NCI-H2081 treated with DMSO at 0.1 percent for 48 hours (cell line): ENCODE results near the gene CAND2.
"Not testable (repeated sequence)": the region's sequence is repeated elsewhere in the genome, so short reads cannot be mapped to it uniquely, and the experiment has no call there.

Source experiments
- DNase-seq: peaks from one replicate; lab custom pipeline; 2025; lab: John Stamatoyannopoulos, UW

CAND2 gene

DNA sequence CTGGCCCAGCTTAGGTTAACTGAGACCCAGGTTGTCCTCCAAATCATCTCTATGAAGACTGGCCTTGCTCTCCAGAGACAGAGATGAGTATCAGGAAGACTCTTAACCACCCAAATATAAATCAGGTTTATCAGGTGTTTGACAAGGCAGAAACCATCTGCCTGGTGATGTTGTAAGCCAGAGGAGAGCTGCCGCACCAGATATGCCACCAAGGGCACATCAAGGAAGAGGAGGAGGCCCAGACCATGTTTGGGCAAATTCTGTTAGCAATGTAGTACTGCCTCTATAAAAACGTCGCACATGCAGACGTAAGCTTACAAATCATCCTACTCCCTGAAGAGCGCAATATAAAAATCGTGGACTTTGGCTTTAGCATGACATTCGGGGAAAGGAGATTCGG is 65.9 kb downstream of the CAND2 start:
- DNase-seq: no peak

DNA sequence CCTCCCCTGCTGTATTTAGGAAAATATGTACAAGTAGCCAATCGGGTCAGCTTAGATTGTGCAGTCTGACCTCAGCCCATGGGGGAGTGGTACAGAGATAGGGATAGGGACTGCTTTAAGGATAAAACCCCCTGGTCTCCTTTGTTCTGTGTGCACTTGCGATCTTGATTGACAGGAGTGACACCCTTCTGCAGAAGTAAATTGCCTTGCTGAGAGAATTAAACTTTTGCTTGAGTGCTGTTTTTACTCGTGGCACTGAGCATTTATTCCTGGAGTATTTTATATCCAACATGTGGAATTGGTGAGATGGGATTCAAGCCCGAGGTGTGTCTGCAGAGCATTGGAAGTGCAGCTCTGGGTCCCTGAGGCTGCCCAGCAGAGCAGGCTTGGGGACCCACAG is 68.8 kb downstream of the CAND2 start:
- DNase-seq: no peak

DNA sequence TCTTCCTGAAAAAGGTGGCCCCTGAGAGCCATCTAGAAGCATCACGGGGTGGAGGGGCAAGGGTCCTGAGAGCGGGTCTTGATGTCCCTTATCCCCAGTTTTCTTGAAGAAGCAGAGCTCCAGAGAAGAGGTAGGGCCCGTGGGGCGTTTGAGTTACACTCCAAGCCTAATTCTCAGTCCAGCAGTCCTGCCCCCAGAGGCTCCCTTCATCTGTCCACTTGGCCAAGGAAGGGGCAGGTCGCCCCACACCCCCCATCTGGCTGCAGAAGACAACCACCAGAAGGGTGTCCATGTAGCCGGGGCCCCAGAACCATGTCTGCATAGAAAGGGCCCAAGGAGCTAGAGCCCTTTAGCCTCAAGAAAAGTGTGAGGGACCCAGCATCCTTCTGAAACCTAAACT is 70.4 kb downstream of the CAND2 start:
- no peak for DNase-seq

DNA sequence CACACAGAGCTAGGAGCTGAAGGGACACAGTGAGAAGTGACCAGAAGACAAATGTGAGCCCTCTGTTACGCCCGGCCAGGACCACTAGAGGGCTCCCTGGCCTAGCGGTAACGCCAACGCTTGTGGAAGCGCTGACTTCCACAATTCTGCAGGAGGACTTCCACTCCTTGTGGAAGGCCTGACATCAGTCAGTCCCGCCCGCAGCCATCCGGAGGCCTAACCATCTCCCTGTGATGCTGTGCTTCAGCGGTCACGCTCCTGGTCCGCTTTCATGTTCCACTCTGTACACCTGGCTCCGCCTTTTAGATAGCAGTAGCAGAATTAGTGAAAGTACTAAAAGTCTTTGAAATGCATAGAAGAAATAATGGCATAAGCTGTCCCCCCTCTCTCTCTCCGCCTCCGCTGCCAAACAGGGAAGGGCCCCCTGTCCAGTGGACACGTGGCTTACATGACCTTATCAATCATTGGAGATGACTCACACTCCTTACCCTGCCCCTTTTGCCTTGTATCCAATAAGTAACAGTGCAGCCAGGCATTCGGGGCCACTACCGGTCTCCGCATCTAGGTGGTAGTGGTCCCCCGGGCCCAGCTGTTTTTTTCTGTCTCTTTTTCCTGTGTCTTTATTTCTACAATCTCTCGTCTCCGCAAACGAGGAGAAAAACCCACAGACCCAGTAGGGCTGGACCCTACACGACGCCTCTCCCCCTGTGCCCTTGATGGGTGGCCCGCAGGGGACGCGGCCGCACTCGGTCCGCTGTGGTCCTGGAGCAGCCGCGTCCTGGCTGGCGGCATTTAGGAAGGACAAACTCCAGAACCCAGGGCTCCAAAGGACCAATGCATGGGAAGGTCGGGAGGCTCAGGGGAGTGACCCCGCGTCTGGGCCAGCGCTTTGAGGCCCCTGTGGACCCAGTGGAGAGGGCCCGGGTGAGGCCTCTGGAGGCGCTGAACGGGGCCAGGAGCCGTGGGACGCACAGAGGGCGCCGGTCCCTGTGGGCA is 71.9 kb downstream of the CAND2 start:
- DNase-seq: peak; percentile 1

DNA sequence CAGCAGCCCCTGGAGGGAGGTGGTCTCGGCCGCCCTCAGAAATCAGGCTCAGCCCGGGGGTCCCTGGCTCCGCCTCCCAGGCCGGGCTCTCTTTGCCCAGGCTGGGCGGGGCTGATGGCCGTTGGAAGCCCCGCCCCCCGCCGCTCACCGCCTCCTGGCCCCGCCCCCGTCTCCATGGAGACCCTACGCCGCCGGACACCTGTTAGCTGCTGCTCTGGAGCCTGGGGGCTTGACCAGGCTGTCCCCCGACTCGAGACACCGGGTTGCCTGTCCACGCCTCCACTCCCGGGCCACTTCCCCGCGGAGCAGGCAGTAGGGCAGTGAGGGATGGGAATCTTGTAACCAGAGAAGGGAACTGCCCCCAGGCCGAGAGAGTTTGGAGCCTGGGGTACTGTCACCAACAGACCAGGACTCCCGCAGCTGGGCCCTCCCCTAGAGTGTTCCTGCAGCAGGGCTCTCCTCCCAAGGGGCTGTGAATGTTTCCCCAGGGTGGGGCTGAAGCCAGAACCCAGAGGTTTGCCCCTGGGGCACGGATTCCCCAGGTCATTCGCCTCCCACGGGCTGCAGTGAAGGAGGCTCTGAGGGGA is 72.6 kb downstream of the CAND2 start:
- DNase-seq: no peak

DNA sequence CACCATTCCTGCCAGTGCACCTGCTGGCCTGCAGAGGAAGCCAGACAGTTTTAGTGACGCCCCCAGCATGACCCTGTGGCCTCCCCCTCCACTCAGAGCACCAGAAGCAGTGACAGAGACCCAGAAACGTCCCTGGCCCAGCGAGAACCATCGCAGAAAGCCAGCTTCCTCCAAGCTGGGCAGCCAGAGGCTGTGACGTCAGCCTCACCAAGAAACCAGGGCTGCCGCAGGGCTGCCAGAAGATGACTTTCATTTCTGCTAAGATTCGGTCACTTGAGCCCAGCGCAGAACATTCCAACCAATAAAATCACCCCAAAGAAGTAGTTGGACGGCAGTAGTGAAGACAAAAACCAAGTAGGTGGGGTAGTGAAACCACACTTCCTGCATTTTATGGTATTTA is 74.5 kb downstream of the CAND2 start:
- no peak for DNase-seq

DNA sequence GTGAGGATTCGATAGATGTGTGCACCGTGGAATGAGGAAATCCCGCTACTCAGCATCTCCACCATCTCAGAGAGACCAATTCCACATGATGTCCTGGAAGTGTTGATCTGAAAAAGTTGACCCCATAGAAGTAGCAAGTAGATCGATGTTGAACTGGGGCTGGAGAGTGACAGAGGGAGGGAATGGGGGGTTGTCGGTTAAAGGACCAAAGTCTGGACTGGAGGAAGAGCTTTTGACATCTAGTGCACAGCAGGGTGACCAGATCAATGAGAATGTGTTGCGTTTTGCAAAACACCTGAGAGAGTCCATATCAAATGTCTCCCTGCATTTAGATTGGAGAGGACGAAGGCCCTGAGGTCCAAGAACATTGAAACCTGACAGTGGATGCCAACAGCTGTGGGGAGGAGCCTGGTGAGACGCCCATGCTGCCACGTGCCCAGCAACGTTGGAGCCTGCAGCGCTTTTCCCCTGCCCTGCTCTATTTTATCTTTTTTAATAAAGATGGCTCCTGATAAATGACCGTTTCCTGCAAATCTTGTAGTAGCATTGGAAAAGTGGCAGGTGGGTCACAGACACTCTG is 75.0 kb downstream of the CAND2 start:
- DNase-seq: no peak

DNA sequence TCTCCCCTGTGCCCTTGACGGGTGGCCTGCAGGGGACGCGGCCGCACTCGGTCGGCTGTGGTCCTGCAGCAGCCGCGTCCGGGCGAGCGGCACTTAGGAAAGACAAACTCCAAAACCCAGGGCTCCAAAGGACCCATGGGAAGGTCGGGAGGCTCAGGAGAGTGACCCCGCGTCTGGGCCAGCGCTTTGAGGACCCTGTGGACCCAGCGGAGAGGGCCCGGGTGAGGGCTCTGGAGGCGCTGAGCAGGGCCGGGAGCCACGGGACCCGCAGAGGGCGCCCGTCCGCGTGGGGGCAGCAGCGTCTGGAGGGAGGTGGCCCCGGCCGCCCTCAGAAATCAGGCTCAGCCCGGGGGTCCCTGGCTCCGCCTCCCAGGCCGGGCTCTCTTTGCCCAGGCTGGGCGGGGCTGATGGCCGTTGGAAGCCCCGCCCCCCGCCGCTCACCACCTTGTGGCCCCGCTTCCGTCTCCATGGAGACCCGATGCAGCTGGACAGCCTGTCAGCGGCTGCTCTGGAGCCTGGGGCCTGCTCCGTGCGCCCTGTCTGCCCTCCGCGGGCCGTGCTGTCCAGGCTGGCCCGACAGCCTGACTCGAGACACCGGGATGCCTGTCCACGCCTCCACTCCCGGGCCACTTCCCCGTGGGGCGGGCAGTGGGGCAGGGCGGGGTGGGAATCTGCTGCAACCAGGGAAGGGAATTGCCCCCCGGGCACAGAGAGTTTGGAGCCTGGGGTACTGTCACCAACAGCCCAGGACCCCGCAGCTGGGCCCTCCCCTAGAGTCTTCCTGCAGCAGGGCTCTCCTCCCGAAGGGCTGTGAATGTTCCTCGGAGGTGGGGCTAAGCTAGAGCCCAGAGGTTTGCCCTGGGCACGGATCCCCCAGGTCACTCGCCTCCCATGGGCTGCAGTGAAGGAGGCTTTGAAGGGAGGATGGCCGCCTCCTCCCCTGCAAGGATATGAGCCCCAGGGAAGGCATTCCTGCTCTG is 79.7 kb downstream of the CAND2 start:
- no peak for DNase-seq

DNA sequence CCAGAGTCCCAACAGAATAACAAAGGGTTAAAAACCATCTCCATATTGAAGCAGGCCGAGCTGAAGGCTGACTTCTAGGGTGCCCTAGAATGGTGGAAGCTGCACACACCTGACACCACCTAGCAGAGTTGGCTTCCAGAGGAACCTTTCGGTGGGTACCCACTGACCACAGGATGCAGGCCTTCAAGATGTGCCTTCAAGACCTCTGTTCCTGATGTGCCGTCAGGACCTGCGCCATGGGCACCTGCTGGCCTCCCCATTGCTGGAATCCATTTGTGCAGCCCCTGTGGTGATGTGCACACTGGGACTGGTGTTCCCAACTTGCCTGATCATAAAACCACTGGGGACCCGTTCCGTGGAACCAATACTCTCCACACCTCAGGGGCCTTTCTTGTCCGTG is 80.6 kb downstream of the CAND2 start:
- DNase-seq: no peak

DNA sequence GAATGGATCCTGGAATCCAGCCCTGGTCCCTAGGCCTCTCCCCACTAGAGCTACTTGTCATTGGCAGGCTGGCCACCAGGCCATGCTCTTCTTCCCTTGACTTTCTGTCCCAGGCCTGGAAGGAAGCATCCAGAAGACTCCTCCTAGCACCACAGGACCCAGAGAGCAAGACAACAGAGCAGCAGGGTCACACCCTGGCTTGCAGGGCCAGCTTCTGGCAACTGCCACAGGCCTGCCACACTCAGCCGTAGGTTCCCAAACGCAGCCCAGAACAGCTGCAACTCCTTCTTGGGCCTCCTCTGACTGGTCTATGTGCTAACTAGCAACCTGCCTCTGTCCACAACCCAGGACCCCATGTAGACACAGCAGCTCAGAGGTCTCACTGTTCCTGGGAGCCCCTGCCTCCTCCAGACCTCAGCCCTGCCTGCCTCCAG is 81.7 kb downstream of the CAND2 start:
- DNase-seq: no peak

DNA sequence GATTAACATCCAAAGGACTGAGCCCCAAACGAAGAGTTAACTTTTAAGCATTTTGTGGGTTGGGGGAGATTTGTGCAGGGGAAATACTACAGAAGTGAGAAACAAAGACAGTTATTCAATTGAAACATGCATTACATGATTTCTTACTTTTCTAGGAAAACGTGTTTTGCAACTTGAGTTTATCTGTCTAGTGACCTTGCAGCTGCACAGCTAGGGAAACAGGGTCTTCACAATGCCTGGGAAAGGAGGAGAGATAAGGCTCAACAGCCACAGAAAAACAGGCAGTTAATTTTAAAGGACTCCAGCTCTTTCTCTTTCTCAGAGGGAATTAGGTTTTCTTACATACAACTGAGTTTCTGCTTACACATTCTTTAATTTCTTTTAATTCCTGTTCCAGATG is 82.3 kb downstream of the CAND2 start:
- DNase-seq: not testable (repeated sequence)

DNA sequence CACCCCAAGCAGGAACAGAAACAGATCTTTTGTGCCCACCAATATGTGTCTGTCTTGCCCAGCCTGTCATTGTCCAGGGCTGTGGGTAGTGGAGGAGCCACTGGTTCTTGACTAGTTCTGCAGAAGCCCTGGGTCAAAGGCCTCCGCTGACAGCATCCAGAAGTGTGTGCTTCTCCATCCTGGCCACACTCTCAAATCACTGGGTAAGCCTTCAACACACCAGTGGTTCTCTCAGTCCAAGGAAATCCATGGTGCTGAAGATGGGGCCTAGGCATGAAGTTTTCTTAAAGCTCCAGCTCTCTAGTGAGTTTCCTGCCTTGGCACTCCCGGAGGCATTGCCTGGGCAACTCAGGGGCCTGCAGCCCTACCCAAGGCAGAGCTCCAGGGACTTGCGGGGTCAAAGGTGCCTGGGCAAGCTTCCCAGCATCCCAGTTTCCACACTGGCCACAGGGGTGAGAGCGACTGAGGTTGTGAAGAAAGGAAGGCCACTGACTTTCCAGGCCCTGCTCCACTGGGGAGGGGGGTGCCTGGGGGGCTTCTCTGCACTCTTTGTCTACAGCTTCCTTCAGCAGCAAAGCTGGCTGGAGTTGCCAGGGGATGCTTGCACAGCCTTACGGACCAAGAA is 82.8 kb downstream of the CAND2 start:
- no peak for DNase-seq

DNA sequence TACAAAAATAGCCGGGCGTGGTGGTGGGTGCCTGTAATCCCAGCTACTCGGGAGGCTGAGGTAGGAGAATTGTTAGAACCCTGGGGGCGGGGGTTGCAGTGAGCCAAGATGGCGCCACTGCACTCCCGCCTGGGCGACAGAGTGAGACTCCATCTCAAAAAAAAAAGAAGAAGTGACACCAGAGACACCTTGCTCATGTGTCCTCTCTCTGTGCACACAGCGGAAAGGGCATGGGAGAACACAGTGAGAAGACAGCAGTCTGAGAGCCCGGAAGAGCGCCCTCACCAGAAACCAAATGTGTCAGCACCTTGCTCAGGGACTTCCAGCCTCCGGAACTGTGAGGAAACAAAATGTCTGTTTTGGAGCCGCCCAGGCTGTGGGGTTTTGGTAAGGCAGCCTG is 85.4 kb downstream of the CAND2 start:
- DNase-seq: not testable (repeated sequence)

DNA sequence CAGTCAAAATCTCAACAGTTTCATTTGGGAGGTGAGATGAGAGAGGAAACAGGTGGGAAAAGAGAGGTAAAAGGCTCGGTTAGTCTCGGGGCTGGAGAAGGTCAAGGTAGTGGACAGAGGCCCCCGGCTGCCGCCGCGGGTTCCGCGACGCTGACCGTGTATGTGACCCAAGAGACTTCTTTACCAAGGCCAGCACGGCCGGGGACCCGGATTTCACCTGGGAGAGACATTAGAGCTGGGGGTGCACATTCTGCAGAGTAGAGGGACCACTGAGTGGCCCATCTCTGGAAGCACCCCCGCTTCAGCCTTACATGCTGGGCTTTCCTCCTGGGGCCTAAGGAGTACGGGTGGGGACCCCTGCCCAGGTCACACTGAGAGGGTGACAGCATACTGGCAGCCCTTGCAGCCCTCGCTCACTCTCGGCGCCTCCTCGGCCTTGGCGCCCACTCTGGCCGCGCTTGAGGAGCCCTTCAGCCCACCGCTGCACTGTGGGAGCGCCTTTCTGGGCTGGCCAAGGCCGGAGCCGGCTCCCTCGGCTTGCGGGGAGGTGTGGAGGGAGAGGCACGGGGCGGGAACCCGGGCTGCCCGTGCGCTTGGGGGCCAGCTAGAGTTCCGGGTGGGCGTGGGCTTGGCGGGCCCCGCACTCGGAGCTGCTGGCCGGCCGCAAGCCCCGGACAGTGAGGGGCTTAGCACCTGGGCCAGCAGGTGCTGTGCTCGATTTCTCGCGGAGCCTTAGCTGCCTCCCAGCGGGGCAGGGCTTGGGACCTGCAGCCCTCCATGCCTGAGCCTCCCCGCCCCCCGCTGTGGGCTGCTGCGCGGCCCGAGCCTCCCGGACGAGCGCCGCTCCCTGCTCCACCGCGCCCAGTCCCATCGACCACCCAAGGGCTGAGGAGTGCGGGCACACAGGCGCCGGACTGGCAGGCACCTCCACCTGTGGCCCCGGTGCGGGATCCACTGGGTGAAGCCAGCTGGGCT is 86.1 kb downstream of the CAND2 start:
- DNase-seq: no peak

DNA sequence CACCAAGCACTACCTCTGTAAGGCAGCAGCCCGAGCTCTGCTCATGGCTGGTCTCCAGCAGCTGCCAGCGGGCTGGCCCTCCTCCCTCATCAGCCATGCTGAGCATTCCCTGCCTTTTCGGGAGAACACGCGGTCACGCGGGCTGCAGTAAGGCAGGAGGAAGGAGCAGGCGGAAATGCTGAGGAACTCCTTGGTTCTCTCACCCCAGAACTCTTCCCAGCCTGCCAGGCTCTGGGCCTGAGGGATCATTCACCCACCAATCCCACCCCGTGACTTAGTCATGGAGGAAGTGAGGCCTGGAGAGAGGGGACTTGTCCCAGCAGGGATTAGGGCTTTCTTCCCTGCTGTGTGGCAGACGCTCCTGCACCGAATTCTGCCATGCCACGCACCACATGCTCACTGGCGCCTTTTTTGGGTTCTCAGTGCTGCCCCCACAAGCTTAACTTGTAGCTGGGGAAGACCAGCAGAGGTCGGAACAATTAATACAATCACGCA is 87.8 kb downstream of the CAND2 start:
- no peak for DNase-seq
